Adipose tissue (tissue), 3 donors: ENCODE results near the gene MYO1H. TPM values are rescaled to one million over a fixed set of nuclear protein-coding genes. Genes with fewer than 3 reads are reported as not detected.

Experiments
- H3K27ac ChIP-seq: one replicate; pipeline ENCODE4 v1.5.1; 2013; ENCODE audit warnings: low read depth, low read length
- WGBS, 3 donors: extraction: QIAGEN DNeasy Blood & Tissue Kit; methylation state at CpG; one replicate each; pipeline ENCODE4 v1.1.7; 2013; 5-methylcytosine and 5-hydroxymethylcytosine counted together
- polyA plus RNA-seq, 3 donors: library from polyadenylated mRNA; stranded (reverse); fragments of 200-250 nt; gene quantifications; one replicate each; pipeline ENCODE4 v1.2.3, GENCODE V29; 2013
- donor health status: healthy with polysubstance abuse.
- donor health status: Bipolar disorder and iron deficiency.
- donor health status: healthy.

The MYO1H gene
- polyA plus RNA-seq, 3 donors: 0.40 TPM; not detected in 2

- WGBS, 3 donors: 94 to 96% (median 96%) methylated on average over 2 of the region's 2 CpGs
Measured at GRCh38 chr12:109334887-109335286, 12.8 kb upstream of the MYO1H start.

DNA sequence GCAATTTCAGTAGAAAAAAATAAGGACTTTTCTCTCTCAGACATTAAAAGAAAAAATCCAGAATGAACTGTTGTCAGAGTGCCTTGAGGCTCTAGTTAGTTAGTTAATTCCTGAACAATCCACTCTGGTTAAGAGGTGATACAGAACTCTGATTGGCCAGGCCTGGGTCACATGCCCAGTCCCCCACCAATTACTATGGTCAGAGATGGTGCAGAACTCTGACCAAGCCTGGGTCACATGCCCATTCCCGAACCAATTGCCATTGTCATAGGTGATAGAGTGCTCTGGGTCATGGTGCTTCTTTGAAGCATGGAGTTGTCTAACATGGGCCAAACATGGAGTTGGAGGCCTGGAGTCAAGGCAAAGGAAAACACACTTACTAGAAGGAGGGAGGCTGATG lies 11.1 kb upstream of the MYO1H start:
- WGBS, 3 donors: 65 to 100% (median 82%) methylated on average over 1 of the region's 1 CpG
- no peak overlapping the region for H3K27ac ChIP-seq

More at GRCh38 chr12:109334887-109335286, 12.8 kb upstream of the MYO1H start:
- no peak overlapping the region for H3K27ac ChIP-seq

DNA sequence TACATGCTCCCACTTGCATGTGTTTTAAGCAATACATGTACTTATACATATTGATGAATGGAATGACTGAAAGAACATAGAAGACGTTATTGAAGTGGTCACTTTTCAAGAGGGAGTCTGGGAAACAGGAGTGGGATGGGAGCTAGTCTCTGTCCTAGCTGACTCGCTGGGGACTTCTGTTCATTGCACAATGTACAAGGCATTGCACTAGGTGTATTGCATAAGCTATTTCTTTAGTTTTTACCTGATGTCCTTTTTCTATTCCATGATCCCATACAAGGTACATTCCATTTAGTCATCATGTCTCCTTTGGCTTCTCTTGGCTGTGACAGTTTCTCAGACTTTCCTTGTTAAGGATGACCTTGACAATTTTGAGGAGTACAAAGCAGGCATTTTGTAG lies 4.0 kb upstream of the MYO1H start:
- no peak overlapping the region for H3K27ac ChIP-seq
- 47 to 64% (median 51%) methylated on average over 2 of the region's 2 CpGs for WGBS, 3 donors

DNA sequence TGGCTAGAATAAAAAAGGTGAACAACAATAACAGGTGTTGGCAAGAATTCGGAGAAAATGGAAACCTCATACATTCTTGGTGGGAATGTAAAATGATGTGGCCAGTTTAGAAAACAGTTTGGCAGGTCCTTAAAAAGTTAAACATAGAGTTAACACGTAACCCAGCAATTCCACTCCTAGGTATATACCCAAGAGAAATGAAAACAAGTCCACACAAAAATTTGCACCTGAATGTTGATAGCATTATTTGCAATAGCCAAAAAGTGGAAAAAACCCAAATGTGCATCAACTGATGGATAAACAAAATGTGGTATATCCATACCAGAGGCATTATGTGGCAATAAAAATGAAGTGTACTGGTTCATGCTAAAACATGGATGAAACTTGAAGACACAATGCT lies 2.3 kb upstream of the MYO1H start:
- 86 to 88% (median 88%) methylated on average over 2 of the region's 2 CpGs for WGBS, 3 donors
- H3K27ac ChIP-seq: no peak overlapping the region

DNA sequence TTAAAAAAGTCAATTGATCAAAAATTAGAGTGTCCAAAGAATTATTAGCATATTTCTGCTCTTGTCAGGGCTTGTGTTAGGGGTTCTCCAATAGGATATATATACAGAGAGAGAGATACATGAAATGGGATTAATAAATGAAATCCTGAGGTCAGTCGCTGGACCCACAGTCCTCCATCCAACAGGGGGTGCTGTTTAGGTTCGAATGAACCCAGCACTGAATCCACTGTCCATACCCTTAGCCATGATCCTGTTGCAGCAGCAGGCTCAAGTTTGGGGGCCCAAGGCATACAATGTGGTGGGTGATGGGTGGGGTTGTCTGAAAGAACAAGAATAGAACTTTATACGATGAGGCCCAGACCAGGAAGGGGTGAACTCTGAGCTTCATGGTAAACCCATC lies 780 bp upstream of the MYO1H start:
- H3K27ac ChIP-seq: no peak overlapping the region
- 83 to 90% (median 88%) methylated on average over 3 of the region's 3 CpGs for WGBS, 3 donors

DNA sequence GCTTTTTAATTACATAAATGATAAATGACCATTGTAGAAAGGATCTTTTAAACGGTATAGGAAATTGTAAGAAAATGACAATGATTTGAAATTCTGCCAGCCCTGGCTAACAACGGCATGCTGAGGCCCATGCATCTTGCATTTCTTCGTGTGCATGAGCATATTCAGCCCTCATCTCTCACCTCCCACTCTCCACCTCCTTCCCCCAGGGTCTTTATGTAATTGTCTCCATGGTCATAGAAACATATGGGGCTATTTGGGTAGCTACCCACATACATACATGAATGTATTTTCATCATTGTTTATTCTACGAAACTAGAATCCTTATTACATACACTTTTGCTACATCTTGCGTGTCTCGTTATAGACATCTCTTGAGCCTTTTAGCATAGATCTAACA lies 4.5 kb downstream of the MYO1H start:
- no peak overlapping the region for H3K27ac ChIP-seq
- 41 to 63% (median 63%) methylated on average over 6 of the region's 6 CpGs for WGBS, 3 donors

DNA sequence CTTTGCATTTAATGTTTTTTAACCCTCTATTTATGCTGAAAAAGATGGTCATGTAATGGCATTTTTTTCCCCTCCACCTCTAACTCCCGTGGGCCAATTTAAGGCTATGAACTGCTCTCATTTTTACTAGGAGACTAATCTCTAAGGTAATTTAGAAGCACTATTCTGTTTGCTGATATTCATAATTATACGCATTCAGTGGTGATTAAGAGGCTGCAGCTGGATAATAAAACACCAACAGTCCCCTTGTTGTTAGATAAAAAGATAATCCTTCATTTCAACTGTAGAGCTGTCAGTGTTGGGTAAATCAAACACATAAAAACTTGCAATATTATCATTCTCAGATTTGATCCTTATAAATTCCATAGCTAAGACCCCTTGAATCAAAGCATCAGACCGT lies 8.9 kb downstream of the MYO1H start:
- 71 to 79% (median 71%) methylated on average over 3 of the region's 3 CpGs for WGBS, 3 donors
- no peak overlapping the region for H3K27ac ChIP-seq

GRCh38 chr12:109357032-109357431 lies 9.3 kb downstream of the MYO1H start:
- WGBS, 3 donors: 29 to 34% (median 30%) methylated on average over 2 of the region's 2 CpGs
- H3K27ac ChIP-seq: no peak overlapping the region

- H3K27ac ChIP-seq: no peak overlapping the region
- WGBS, 3 donors: 51 to 69% (median 61%) methylated on average over 10 of the region's 10 CpGs
Measured at GRCh38 chr12:109358154-109358869, 10.6 kb downstream of the MYO1H start.

GRCh38 chr12:109359131-109359690 lies 11.5 kb downstream of the MYO1H start:
- no peak overlapping the region for H3K27ac ChIP-seq
- 79 to 94% (median 93%) methylated on average over 20 of the region's 20 CpGs for WGBS, 3 donors

- 80 to 85% (median 84%) methylated on average over 5 of the region's 5 CpGs for WGBS, 3 donors
- no peak overlapping the region for H3K27ac ChIP-seq
Measured at GRCh38 chr12:109369831-109370230, 22.1 kb downstream of the MYO1H start.

GRCh38 chr12:109377139-109377685 lies 29.5 kb downstream of the MYO1H start:
- H3K27ac ChIP-seq: no peak overlapping the region
- WGBS, 3 donors: 46 to 68% (median 66%) methylated on average over 2 of the region's 2 CpGs

GRCh38 chr12:109378569-109378968 lies 30.9 kb downstream of the MYO1H start:
- no peak overlapping the region for H3K27ac ChIP-seq
- 53 to 72% (median 59%) methylated on average over 5 of the region's 5 CpGs for WGBS, 3 donors

DNA sequence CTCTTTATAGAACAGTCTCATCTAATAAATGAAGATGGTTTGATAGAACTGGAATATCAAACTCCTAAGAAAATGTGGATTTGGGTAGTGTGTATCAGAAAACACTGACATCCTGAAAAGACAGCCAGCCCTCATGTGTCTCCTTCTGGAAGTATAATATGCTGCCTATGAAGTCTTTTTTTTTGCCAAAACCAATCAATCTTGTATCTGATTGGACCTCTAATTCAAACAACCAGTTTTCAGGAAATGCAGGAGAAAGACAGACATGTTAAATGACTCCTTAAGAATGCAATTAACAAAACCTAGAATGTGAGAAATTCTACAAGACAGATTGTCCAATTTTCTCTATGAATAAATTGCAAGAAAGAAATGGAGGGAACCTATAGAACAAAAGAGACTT lies 34.3 kb downstream of the MYO1H start:
- no peak overlapping the region for H3K27ac ChIP-seq

DNA sequence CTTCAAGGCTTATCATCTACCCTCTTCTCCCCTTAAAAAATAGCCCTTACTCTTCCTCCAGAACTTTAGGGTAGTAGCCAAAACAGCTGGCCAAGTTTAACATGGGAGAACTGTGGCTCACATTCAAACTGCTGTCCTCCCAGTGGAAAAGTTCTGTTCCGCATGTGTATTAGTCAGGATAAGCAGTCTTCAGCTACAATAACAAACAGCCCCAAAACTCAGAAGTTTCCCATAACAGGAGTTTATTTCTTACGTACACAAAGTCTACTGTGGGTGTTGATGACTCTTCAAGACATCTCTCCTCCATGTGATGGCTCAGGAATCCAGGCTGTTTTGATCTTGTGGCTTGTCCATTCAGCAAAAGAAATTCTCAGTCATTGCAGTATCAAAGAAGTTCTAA lies 35.5 kb downstream of the MYO1H start:
- H3K27ac ChIP-seq: no peak overlapping the region
- 87 to 98% (median 87%) methylated on average over 2 of the region's 2 CpGs for WGBS, 3 donors

DNA sequence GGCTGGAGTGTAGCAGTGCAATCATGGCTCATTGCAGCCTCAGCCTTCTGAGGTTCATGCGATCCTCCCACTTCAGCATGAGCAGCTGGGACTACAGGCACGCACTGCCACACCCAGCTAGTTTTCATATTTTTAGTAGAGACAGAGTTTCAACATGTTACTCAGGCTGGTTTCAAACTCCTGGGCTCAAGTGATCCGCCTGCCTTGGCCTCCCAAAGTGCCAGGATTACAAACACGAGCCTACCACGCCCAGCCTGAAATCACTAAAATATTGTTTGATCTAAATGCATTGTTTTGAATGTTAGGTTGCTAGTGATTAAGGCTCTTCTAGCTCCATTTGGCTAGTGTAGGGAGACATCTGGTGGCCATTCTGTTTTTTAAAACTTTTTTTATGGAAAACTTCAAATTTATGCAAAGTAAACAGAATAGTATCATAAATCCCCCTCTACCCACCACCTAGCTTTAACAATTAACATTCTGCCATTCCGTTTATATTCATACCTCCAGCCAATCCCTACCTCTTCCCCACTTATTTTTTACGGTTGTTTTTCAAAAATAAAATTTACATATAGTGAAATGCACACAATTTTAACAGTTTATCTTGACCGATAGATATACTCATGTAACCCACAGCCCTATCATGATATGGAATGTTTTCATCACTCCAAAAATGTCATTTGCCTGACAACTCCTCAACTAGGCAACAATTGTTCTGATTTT lies 37.8 kb downstream of the MYO1H start:
- WGBS, 3 donors: 23 to 31% (median 30%) methylated on average over 8 of the region's 8 CpGs
- no peak overlapping the region for H3K27ac ChIP-seq

DNA sequence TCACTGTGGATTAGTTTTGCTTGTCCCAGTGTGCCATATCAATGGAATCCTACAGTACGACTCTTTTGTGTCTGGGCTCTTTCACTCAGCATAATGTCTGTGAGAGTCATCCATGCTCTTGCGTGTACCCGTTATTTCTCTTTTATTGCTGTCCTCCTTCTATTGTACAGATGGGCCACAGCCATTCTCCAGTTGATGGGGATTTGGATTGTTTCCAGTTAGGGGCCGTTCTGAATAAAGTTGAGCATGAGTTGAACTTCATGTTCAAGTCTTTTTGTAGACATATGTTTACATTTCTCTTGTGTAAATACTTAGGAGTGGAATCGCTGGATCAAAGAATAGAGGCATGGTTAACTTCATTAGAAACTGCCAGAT lies 38.3 kb downstream of the MYO1H start:
- H3K27ac ChIP-seq: no peak overlapping the region
- 19 to 48% (median 40%) methylated on average over 5 of the region's 5 CpGs for WGBS, 3 donors

DNA sequence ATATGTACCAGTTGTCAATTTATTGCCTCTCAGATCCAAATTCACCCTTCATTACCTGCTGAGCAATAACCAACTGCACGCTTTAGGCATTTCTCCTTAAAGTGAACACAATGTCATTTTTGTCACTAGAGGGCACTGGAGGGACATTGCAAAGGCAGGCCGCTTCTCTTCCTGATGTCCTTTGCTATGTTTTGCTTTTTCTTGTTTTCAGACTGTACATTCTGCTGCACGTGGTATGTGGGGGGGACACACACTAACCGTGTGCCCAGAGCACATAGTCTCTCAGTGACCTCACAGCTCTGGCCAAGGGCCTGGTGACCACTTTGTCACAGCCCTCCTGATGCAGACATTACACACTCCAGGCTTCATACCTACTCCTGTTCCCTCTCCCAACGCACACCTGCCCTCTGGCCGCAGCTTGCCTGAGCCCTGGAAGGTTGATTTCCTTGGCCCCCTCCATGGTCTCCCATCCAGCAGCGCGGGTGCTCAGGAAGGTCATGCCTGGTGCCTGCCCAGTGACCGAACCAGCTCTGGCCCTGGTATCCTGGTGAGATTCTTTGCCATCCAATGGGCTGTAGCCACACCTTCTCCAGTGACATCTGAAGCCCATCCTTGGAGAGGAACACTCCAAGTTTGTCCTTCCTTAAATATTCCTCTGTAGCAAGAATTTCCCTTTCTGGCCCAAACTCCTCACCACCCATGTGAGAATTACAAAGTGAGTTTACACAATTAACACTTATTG lies 39.9 kb downstream of the MYO1H start:
- 56 to 74% (median 66%) methylated on average over 9 of the region's 9 CpGs for WGBS, 3 donors
- H3K27ac ChIP-seq: no peak overlapping the region

DNA sequence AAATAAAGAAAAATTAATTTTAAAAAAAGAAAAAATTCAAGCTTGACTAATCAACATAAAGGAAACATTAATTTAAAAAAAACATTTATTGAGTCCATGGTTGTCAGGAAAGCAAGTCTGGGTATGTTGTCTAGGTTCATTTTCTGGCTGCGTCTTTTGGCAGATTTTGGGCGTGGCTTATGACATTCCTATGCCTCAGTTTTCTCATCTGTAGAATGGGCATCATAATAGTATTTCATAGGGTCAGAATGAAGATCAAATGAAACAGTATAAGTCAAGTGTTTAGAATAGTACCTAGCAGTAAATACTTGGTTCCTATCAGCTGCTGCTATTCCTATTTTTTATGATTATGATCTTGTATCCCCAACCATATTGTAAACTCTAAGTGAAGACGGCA lies 40.5 kb downstream of the MYO1H start:
- no peak overlapping the region for H3K27ac ChIP-seq
- WGBS, 3 donors: 79 to 88% (median 87%) methylated on average over 3 of the region's 3 CpGs
